Activated CD4-positive, CD25-positive, alpha-beta regulatory T cell treated with anti-CD3 and anti-CD28 coated beads, Interleukin-2, amount 50 U/mL, for 16 hours (primary cell): Measurements from ENCODE around the gene PHIP.

ENCODE experiments used
- DNase-seq: peaks from one replicate; pipeline ENCODE4 v3.0.0-alpha.2; 2020; ENCODE audit warnings: low read depth, low spot score

PHIP gene

DNA sequence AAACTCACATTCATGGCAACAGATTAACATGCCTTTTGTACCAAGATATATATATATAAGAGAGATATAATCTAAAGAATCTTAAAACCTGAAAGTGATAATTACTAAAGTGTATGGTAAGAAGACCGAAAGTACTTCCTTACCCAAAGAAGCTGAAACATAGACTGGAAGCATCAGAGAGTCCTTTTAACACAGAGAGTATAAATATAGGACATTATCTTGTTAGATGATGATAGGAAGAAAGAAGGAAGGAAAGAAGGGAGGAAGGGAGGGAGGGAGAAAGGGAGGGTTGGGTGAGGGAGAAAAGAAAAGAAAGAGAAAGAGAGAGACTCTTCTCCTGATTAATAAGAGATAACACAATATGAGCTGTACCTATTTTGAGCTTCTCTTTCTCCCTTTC, 68.2 kb downstream of the PHIP start:
- DNase-seq = no peak

DNA sequence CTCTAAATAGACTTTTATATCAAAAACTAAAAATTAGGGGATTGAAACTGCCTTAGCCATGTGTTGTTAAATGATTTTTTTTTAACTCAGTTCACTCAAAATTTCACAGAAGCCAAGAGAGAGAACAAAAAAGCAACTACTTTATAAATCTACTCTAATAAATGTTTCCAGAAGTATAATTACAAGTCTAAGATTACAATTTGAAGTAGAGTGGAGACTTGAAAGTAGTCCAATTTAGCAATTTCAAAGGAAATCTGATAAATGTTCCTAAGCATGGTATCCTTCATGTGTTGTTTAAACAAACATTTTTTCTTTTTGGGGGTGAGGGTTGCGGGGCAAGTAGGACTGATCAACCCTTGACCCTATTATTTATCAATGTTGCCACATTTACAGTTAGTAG, 72.6 kb downstream of the PHIP start:
- no peak for DNase-seq

DNA sequence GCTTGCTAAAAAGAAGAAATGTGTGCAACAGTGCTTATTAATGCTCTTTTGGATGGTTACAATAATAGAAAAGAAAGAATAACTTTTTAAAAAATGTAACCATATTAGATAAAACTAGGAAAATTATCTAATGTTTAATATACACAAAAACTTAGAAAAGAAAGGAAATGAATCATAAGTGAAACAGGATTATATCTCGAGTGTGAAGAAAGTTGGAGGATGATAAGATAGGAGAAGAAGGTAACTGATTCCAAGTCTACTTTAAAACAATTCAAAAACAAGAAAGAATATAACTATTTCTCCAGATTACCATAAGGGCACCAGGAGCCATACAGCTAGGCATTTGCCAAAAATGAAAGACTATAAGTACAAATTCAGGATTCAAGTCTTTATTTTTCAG, 73.0 kb downstream of the PHIP start:
- DNase-seq = no peak

DNA sequence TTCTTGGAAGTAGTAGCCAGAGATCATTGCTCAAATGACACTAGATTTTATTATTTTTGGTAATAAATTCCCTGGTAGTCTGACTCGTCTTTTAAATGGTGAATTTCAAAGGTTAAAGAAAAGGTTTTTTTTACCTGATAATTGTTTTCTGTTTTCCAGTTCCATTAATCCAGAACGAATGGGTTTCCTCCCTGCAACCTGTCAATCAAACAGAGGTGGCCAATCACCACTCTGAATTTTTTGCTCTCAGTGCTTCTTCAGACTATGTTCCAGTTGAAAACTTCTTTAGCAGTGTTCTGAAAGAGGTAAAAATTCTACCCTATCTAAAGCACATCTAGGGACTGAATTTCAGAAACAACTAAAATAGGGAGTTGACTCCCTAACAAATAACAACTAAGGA, 73.8 kb downstream of the PHIP start:
- no peak for DNase-seq

DNA sequence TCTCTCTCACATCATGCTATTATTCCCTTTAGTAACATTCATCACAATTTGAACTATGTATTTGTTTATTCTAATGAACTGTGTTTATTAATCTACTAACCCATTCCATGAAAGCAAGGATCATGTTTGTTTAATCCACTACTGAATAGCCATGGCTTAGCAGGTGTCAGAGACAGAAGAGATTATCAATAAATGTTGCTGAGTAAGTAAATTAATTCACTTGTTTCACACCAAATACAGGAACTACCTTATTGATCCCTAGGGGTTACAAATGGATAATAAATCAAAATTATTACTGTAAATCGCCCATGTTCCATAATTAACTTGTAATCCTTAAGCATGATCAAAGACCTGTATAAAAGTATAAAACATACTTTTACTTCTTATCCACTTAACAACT, 76.6 kb downstream of the PHIP start:
- DNase-seq = no peak

DNA sequence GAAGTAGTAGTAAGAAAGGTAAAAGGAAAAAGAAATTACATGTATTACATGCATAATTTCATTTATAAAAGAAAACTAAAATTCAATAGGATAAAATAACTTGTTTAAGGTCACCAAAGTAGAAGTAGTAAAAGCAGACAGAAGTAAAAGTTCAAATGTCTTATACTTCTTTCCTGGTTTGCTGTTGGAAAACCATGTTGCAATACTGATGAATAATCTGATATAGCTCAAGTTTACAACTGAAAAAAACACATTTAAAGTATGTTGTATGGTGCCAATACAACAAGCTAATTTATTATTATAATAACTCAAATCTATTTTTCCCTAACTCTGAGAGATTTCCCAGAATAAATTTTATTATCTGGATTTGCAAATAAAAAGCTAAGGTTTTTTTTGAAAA, 78.3 kb downstream of the PHIP start:
- no peak for DNase-seq

DNA sequence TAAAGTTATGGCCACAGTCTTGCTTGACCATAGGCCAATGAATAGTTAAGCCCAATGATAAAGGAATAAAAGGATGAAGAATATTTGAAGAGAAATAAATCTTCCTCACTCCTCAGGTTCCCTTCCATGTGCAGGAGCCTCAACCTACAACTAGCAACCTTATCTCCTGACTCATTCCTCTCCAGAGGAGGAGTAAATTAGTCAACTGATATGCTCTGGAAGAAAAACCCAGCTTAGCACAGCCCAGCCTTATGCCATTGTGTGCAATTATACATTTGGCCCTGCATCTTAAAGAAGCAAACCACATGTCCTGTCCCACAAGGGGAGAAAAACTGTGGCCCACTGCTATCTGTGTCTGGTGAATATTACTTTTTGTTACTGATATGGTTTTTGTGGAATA, 82.1 kb downstream of the PHIP start:
- no peak for DNase-seq

DNA sequence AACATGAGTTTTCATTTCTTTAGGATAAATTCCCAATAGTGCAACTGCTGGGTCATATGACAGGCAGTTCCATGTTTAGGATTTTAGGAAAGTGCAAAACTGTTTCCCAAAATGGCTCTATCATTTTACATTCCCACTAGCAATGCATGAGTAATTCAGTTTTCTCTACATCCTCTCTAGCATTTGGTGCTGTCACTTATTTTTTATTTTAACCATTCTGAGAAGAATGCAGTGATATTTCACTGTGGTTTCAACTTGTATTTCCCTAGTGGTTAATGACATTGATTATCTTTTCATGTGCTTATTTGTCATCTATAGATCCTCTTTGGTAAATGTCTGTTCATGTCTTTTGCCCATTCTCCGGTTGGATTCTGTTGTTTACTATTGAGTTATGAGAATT, 82.7 kb downstream of the PHIP start:
- DNase-seq = no peak

DNA sequence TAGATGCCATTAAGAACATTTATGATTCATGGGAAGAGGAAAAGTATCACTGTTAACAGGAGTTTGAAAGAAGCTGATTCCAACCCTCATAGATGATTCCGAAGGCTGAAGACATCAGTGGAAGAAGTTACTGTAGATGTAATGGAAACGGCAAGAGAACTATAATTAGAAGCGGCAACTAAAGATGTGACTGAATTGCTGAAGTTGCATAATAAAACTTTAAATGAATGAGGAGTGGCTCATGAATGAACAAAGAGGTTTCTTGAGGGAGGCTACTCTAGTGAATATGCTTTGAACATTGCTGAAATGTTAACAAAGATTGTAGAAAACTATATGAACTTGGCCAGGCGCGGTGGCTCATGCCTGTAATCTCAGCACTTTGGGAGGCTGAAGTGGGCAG, 84.1 kb downstream of the PHIP start:
- DNase-seq = no peak

DNA sequence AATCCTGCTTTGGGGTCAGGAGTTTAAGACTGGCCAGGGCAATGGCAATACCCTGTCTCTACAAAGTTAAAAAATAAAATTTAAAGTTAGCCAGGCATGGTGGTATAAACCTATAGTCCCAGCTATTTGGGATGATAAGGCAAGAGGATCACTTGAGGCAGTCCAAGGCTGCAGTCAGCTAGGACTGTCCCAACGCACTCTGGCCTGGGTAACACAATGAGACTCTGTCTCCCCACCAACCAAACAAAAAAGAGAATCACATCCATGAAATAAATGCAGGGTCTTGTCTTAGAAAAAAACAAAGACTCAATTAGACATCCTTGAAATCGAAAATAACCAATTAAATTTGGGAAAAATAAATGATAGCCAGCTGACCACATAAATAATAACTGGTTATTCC, 88.9 kb downstream of the PHIP start:
- no peak for DNase-seq

DNA sequence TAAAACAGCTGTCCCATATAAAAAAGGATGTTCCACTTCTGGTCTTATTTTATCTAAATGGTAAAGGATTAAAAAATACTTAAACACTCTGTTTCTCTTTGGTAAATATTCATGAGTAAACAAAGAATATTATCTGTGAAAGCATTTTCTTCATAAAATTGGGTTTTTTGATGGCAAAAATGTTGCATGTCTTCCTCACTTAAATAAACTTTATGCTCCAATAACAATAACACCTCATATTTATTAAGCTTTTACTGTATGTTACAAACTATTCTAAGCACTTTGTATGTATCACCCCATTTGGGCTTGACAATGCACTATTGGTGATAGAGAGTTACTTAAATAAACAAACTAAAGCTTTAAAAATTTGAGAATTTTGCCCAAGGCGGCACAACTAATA, 91.9 kb downstream of the PHIP start:
- no peak for DNase-seq

DNA sequence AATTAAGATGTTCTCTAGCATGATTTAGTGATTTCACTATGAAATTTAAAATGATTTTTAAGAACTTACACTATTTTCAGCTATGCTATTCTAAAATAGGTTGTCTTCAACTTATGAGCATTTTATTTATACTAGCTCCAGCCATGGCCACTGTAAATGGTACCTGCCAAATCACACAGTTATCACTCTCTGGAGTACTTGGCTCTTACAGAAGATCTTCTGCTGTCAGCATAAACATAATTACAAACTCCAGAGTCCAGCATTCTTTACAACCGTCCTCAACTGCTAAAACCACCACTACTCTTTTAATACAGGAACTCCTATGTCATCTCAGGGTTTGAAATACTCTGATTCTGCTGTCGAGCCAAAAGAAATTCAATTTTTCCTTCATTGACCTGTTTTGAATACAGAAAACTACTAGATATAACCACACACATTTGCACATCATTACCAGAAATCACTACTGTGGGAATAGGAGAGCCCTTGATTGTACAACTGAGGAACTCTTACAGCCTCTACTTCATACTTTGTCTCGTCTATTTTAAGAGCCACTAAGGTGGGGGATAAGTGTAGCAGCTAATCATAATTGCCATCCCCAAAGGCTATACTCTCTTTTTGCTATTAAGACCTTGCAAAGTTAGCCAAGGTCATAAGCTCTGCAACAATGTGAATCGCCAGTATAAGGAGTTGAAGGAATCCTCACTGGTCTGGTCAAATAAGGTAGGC, 93.7 kb downstream of the PHIP start:
- DNase-seq = no peak

DNA sequence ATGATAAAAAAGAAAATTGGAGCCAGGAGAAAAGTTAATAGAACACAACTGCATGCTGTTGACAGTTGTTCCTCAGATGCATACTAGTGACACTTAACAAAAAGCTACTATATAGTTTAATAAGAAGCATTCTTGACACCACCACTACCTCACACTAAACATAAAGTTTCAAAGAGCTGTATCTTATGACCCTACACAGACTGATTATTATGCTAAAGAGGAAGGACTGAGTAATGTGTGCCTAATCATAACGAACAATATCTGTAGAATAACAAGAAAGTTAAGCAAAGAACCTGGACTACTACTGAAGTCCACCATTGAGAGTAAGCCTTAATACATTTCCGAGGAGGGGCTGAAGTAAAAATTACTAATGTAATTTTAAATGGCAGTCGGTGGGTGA, 110.9 kb downstream of the PHIP start:
- no peak for DNase-seq

DNA sequence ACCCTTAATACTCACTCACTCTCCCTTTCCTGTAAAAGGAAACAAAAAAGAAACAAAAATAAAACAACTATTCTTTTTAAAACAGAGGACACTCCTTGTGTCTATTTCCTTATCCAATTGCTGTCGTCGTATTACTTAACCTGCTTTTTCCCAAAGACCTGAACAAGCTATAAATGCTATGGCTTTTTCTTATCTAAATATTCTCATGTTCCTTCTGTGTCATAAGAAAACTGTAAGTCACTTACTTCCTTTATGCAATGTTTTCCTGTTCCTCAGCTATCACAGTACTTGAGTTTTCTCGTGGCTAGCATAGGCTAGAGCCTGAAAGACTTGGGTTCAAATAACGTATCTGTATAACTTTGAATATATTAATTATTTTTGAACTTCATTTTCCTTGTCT, 111.5 kb downstream of the PHIP start:
- DNase-seq = no peak

DNA sequence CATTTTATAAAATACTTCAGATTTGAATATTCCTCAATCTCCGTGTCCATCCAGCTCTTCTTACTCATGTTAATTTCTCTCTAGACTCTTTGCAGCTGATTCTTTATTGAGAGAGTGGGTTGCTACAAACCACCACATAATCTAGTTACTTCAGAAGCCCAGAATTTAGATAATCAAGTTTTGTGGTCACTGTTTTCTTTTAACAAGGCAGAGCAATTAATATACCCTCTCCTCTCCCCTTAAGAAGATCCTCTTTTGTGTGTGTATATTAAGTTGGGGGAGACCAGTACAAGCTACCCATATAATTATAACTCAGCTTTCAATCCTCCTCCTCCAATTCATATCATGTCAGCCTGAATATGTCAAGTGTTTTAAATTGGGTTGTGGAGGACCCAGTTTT, 115.6 kb downstream of the PHIP start:
- no peak for DNase-seq

DNA sequence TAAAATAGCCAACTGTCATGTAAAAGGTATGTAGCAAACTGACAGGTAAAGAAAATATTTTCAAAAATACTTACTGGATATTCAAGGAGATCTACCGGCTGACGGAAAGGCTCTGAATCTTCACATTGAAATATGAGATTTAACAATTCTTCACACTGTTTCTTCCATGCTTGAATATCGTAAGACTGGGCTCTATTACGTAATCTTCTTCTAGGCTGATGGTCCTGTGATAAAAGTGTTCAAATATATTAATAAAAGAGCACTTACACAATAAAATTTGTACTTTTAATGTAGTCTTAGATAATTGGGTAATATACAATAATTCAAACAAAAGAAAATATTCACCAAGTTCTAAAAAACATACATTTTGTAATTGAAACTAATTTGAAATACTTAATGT, 123.3 kb downstream of the PHIP start:
- DNase-seq = no peak

DNA sequence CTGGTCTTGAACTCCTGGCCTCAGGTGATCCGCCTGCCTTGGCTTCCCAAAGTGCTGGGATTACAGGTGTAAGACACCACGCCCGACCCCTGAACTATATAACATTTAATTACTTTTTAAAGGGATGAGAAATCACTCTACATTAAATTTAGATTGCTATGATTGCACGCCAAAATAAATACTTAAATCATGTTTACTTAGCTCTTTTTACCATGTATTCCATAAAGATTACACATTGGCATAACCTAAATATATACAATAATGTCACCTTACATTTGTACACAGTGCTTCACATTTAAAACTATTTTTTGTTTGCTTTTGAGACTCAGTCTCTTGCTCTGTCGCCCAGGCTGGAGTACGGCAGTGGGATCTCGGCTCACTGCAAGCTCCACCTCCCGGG, 124.3 kb downstream of the PHIP start:
- DNase-seq = no peak

DNA sequence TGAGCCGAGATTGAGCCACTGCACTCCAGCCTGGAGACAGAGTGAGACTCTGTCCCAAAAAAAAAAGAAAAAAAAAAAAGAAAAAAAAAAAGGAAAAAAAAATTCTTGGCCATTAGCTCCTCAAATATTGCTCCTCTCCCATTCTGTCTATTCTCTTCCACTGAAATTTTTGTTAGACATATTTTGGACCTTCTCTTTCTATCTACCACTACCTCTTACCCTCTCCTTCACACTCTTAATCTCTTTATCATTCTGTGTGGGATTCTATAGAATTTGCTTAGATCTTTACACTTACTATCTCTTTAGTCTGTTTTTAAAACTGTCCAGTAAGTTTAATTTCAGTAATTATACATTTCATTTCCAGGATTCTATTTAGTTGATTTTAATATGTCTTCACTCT, 125.7 kb downstream of the PHIP start:
- no peak for DNase-seq

DNA sequence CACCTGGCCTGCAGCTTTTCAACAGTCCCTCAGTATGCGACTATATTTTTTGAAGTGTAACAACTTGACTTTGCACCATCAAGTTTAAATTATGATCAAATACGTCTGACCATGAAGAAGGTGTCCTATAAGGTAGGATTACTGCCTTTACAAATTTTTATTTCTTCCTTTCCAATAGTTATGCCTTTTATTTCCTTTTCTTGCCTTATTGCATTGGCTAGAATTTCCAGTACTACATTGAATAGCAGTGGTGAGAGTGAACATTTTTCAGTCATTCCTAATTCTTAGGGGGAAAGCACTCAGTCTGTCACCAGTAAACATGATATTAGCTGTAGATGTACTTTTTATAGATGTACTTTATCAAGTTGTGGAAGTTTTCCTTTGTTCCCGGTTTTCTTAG, 129.3 kb downstream of the PHIP start:
- no peak for DNase-seq

DNA sequence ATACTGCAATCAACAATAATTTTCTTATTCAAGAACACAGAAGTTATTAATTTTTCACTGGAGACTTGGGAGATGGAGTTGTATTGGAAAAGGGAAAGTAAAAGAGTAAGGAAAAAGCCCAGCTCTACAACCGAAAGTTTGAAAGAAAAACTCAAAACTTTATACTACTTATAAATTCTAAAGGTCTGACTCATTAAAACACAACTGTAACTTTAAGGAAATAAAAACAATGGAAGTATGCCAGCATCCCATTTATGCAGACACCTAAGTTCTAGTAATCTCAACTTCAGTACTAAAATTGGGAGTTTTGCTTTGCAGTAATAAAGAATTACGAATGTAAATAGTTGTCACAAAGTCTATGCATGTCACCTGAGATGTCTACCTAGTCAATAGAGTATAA, 130.1 kb downstream of the PHIP start:
- no peak for DNase-seq

DNA sequence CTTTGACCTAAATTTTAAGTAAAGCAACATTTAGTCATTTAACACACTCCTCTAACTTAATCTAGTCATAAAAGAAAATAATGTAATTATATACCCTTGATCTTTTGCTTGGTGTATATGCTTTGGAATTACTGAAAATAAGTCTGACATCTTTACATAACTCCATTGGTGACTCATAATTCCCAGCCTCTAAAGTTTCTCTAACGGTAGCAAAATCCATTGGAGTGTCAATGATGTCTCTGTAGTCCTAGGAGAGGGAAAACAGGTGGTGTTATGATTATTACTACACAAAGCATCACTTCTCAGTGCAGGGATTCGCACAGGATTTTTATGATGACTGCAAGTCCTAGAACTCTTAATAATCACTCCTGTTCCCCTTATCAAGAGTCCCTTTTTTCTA, 130.5 kb downstream of the PHIP start:
- DNase-seq = no peak

DNA sequence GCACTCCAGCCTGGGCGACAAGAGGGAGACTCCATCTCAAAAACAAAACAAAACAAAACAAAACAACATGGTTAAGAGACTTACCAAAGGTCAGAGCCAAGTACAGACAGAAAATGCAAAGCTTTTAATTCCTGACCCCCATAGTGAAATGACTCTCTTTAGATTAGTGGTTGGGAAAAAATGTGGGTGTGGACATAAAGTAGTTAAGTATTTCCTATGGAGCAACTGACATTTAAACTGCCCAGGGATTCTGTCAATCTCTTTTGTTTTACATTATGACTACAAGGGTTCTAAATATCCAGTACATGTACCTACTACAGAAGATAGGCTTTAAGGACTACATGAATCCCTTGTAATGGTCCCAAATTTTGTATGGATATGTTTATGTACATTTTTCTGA, 135.6 kb downstream of the PHIP start:
- no peak for DNase-seq

DNA sequence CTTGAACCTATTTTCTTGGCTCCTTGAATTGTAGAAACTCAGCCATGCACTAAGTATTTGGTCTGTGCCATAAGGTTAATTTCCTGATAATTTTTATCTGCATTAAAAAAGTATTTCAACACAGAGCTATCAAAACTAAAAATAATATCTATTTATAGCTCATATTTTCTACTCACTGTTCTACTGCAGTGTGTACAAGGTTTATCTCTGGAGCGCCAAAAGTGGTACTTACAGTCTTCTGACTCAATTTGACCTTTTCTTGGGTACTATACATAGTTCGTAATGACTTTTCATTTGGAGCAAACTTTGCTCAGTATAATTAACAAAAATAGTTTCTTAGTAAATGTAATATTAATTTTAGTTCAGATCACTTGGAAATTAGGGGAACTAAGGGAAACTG, 141.5 kb downstream of the PHIP start:
- no peak for DNase-seq

DNA sequence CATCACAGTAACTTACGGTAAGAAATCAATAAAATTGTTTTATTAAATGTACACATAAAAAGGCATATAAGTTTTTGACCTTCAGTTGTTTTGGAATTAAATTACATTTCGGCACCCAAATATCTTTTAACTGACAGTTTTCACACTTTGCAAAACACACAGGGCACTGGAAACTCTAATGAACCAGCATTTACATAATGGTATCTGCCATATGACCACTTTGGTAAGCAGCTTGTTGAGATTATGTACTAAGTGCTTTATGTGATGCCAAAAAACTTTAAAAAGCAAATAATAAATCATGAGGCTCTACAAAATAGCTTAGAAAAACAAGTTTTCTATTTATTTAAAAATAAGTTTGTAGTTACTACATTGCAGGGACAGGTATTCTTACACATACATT, 142.5 kb downstream of the PHIP start:
- DNase-seq = no peak
